ENCODE results near the gene HOXA7.

The HOXA7 gene

GRCh38 chr7:27121684-27122076 lies 34.8 kb downstream of the HOXA7 start:
- H3K27ac ChIP-seq: no peak overlapping the region
- DNase-seq: no peak
- peak overlapping the region; percentile 29 for H3K4me3 ChIP-seq (ENCODE audit: low read depth, low read length)
- peaks cover 93% of the 10 kb centered on the region for H3K27me3 ChIP-seq (replicated peaks)
- in situ Hi-C loops (cut with HindIII; ENCODE audit: low pct_ligation_motif_present, low sequenced_read_pairs): loop anchor here (10.0 kb wide), 1 partner anchor 267 kb away; no protein-coding TSS in a partner anchor
- H3K36me3 ChIP-seq (replicated peaks): no peaks in the 10 kb centered on the region
- TF ChIP-seq CTCF (IDR thresholded peaks at IDR 0.05; ENCODE audit: low read depth, low read length, missing control alignments): no peak

- Histone ChIP-seq H3K27me3 (replicated peaks) (peaks cover 95% of the 10 kb centered on the region), H3K4me3 (ENCODE audit: low read depth, low read length) (no peak overlapping the region), H3K27ac (no peak overlapping the region), H3K36me3 (replicated peaks) (no peaks in the 10 kb centered on the region)
- TF ChIP-seq CTCF (IDR thresholded peaks at IDR 0.05; ENCODE audit: low read depth, low read length, missing control alignments): no peak
- in situ Hi-C loops (cut with HindIII; ENCODE audit: low pct_ligation_motif_present, low sequenced_read_pairs): no loop called here
- no peak for DNase-seq
Observed at GRCh38 chr7:27119412-27119911, 37.0 kb downstream of the HOXA7 start.

- no peak for DNase-seq
- Histone ChIP-seq H3K27ac (no peak overlapping the region), H3K4me3 (ENCODE audit: low read depth, low read length) (no peak overlapping the region), H3K27me3 (replicated peaks) (peaks cover 91% of the 10 kb centered on the region), H3K36me3 (replicated peaks) (no peaks in the 10 kb centered on the region)
- in situ Hi-C loops (cut with HindIII; ENCODE audit: low pct_ligation_motif_present, low sequenced_read_pairs): no loop called here
- no peak for TF ChIP-seq CTCF (IDR thresholded peaks at IDR 0.05; ENCODE audit: low read depth, low read length, missing control alignments)
Observed at GRCh38 chr7:27118580-27118979, 37.9 kb downstream of the HOXA7 start.

GRCh38 chr7:27117887-27118491 lies 38.5 kb downstream of the HOXA7 start:
- Histone ChIP-seq H3K4me3 (ENCODE audit: low read depth, low read length) (peak overlapping the region; percentile 32), H3K36me3 (replicated peaks) (no peaks in the 10 kb centered on the region), H3K27me3 (replicated peaks) (peaks cover 91% of the 10 kb centered on the region), H3K27ac (no peak overlapping the region)
- no peak for DNase-seq
- TF ChIP-seq CTCF (IDR thresholded peaks at IDR 0.05; ENCODE audit: low read depth, low read length, missing control alignments): no peak
- in situ Hi-C loops (cut with HindIII; ENCODE audit: low pct_ligation_motif_present, low sequenced_read_pairs): no loop called here

GRCh38 chr7:27116962-27117886 lies 39.3 kb downstream of the HOXA7 start:
- Histone ChIP-seq H3K4me3 (ENCODE audit: low read depth, low read length) (peak overlapping the region; percentile 32), H3K36me3 (replicated peaks) (no peaks in the 10 kb centered on the region), H3K27me3 (replicated peaks) (peaks cover 91% of the 10 kb centered on the region), H3K27ac (no peak overlapping the region)
- no peak for TF ChIP-seq CTCF (IDR thresholded peaks at IDR 0.05; ENCODE audit: low read depth, low read length, missing control alignments)
- in situ Hi-C loops (cut with HindIII; ENCODE audit: low pct_ligation_motif_present, low sequenced_read_pairs): no loop called here
- no peak for DNase-seq

Measured in brain microvascular endothelial cell (primary cell).